GM10266 (cell line): ENCODE data around the gene TBC1D7.

Experiments
- DNase-seq: peaks from one replicate; pipeline ENCODE4 v3.0.0; 2012; ENCODE audit errors: extremely low spot score
- CTCF ChIP-seq: IDR thresholded peaks from 2 replicates; pipeline ENCODE4 v1.5.1; 2012; ENCODE audit warnings: mild to moderate bottlenecking, low read depth; ENCODE audit not compliant: control insufficient read depth, insufficient read depth; ENCODE audit errors: missing control alignments

Gene TBC1D7

GRCh38 chr6:13268913-13269518 lies 59.3 kb downstream of the TBC1D7 start:
- TF ChIP-seq CTCF: no peak
- DNase-seq: no peak

- no peak for TF ChIP-seq CTCF
- no peak for DNase-seq
Measured at GRCh38 chr6:13267142-13267651, 61.1 kb downstream of the TBC1D7 start.

GRCh38 chr6:13263669-13264068 lies 64.7 kb downstream of the TBC1D7 start:
- no peak for DNase-seq

DNA sequence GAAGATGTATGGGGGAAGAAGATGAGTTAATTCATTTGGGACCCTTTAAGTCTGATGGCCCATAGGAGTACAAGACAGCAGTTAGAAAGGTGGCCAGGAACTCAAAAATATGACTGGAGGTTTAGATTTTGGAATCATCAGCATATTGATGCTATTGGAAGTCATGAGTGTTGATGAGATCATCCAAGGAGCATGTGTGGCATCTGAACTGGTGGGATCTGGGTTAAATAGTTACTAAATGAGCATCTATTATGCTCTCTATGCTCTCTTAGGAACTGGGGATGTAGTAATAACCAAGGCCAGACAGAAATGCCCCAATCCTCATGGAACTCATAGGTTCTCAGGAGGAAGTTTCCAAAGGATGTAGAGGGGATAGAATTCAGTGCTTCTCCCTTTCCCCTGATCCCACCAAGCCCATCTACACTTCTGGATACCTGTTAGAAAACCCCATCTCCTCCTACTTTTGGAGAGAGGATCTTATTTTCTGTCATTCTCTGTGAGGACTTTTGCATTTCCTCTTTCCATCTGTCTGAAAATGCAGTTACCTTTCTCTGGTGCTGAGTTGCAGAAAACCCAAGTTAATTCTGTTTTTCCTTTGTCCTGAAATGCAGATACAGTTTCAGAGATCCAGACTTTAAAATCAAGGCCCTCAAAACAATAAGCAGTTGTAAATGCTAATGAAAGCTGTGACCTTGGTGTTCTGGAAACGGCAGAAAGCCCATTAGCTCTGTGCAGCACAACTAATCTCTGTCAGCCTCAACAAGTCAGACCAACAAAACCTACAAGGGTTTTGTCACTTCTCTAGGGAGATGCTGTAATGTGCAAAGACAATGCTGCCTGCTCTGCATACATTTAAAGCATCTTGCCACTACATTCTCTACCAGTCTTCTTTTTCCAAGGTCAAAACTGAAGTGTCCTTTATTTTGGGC lies 65.8 kb downstream of the TBC1D7 start:
- DNase-seq: no peak
- TF ChIP-seq CTCF: no peak

More at GRCh38 chr6:13263669-13264068, 64.7 kb downstream of the TBC1D7 start:
- no peak for TF ChIP-seq CTCF

DNA sequence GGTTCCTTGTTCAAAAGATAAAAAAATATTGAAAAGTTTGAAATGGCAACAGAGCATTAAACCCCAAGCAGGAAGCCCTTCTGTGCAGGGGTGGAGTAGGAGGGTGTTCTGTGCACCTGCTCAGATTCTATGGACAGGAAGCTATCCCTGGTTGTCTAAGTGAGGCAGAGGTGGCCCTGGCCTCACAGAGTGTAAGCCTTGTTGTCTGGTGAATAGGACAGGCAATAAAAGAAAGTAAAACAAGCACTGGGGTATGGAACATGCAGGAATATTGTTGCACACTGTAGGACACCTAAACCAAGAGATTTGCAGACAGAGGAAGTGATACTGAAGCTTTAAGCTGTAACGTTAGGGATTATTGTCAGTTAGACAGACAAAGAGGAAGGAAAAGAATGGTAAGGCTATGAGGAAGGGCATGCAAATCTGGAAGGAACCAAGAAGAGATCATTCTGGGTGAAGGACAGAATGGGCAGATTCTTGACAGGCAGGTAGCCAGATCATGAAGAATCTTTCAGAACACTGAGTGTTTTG lies 66.8 kb downstream of the TBC1D7 start:
- no peak for TF ChIP-seq CTCF
- DNase-seq: no peak

DNA sequence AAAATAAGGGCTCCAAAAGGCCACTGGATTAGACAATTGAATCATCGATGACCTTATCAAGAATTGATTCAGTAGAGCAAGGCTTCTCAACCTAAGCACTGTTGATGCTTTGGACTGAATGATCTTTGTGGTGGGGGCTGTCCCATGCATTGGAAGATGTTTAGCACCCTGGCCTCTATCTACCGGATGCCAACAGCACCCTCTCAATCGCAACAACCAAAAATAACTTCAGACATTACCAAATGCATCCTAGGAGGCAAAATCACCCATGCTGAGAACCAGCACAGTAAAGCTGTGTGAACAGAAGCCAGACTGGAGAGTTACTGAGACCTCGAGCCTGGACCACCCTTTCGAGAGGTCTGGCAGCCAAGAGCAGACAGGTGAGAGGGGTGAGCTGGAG lies 67.5 kb downstream of the TBC1D7 start:
- no peak for TF ChIP-seq CTCF
- no peak for DNase-seq
